ENCODE results near the gene PTPRN2. TPM values are rescaled to one million over a fixed set of nuclear protein-coding genes. Genes with fewer than 3 reads are reported as not detected.
"Not testable (repeated sequence)": the region's sequence is repeated elsewhere in the genome, so short reads cannot be mapped to it uniquely, and the experiment has no call there.

PTPRN2 gene
- polyA plus RNA-seq, 1 experiment: 0.31 TPM

DNA sequence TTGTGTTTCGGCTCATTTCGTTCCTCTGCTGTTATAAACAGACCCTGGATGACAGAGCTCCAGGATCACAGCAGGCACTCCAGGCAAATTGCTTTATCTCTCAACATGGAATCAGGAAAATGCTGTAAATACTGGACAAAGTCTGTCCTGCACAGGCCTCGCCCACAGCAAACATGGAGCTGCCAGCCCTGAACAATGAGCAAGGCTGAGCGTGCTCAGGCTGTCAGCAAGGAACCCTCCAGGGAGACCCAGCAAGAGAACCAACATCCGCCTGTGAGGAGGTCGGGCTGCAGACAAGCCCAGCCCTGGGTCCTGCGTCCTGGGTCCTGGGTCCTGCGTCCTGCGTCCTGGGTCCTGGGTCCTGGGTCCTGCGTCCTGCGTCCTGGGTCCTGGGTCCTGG is 180.8 kb downstream of the PTPRN2 start:
- H3K4me3 ChIP-seq (ENCODE audit: low read depth, low read length): no peak overlapping the region
- DNase-seq (ENCODE audit: low read depth): no peak
- POLR2A ChIA-PET: no interaction called here
- H3K36me3 ChIP-seq (ENCODE audit: control insufficient read depth, insufficient read depth, low read length): no peaks in the 10 kb centered on the region
- CTCF ChIA-PET: no interaction called here
- H3K27me3 ChIP-seq (ENCODE audit: control insufficient read depth, insufficient read depth, low read length): no peaks in the 10 kb centered on the region
- TF ChIP-seq, protein P1, sequence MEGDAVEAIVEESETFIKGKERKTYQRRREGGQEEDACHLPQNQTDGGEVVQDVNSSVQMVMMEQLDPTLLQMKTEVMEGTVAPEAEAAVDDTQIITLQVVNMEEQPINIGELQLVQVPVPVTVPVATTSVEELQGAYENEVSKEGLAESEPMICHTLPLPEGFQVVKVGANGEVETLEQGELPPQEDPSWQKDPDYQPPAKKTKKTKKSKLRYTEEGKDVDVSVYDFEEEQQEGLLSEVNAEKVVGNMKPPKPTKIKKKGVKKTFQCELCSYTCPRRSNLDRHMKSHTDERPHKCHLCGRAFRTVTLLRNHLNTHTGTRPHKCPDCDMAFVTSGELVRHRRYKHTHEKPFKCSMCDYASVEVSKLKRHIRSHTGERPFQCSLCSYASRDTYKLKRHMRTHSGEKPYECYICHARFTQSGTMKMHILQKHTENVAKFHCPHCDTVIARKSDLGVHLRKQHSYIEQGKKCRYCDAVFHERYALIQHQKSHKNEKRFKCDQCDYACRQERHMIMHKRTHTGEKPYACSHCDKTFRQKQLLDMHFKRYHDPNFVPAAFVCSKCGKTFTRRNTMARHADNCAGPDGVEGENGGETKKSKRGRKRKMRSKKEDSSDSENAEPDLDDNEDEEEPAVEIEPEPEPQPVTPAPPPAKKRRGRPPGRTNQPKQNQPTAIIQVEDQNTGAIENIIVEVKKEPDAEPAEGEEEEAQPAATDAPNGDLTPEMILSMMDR (IDR thresholded peaks at IDR 0.05; ENCODE audit: insufficient read depth, low read depth, low read length): no peak

DNA sequence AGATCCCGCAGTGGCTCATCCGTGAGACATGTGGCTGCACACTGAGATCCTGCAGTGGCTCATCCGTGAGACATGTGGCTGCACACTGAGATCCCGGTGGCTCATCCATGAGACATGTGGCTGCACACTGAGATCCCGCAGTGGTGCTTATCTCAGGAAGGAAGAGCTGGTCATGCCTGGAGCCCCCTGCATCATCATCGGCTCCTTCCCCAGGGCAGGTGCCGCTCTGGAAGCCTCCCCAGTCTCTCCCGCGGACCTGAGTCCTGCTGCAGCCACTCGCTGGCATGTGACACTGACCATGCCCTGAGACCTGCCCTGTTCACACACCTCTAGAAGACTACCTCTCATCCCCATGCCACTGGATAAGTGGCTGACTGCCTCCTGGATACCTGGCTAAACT is 181.3 kb downstream of the PTPRN2 start:
- CTCF ChIA-PET: no interaction called here
- Histone ChIP-seq H3K36me3 (ENCODE audit: control insufficient read depth, insufficient read depth, low read length) (no peaks in the 10 kb centered on the region), H3K4me3 (ENCODE audit: low read depth, low read length) (no peak overlapping the region), H3K27me3 (ENCODE audit: control insufficient read depth, insufficient read depth, low read length) (no peaks in the 10 kb centered on the region)
- DNase-seq (ENCODE audit: low read depth): no peak
- POLR2A ChIA-PET: no interaction called here
- TF ChIP-seq, protein P1 (IDR thresholded peaks at IDR 0.05; ENCODE audit: insufficient read depth, low read depth, low read length): no peak

DNA sequence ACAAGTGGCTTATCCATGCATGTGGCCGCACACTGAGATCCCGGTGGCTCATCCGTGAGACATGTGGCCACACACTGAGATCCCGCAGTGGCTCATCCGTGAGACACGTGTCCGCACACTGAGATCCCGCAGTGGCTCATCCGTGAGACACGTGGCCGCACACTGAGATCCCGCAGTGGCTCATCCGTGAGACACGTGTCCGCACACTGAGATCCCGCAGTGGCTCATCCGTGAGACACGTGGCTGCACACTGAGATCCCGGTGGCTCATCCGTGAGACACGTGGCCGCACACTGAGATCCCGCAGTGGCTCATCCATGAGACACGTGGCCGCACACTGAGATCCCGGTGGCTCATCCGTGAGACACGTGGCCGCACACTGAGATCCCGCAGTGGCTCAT is 181.9 kb downstream of the PTPRN2 start:
- DNase-seq (ENCODE audit: low read depth); H3K27me3 ChIP-seq (ENCODE audit: control insufficient read depth, insufficient read depth, low read length); POLR2A ChIA-PET; H3K4me3 ChIP-seq (ENCODE audit: low read depth, low read length); H3K36me3 ChIP-seq (ENCODE audit: control insufficient read depth, insufficient read depth, low read length); CTCF ChIA-PET: not testable (repeated sequence)

DNA sequence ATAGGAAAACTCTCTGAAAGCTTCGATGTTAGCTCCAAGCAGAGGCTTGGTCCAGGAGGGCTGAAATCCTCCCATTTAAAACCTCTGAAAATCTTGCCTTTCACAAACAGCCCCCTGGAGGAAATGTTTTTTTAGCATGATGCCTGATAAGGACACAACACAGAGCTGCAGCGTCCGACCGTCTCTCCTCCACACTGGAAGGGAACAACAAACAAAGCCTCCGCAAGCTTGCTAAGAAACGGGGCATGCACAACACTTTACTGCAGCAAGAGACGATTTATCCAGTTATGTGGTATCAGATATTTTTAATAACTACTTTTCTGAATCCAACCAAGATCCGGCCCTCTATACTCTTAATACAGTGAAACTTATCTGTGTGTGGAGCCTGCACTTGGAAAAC is 182.3 kb downstream of the PTPRN2 start:
- Histone ChIP-seq H3K4me3 (ENCODE audit: low read depth, low read length) (no peak overlapping the region), H3K27me3 (ENCODE audit: control insufficient read depth, insufficient read depth, low read length) (no peaks in the 10 kb centered on the region), H3K36me3 (ENCODE audit: control insufficient read depth, insufficient read depth, low read length) (no peaks in the 10 kb centered on the region)
- TF ChIP-seq, protein P1 (IDR thresholded peaks at IDR 0.05; ENCODE audit: insufficient read depth, low read depth, low read length): no peak
- POLR2A ChIA-PET: no interaction called here
- no peak for DNase-seq (ENCODE audit: low read depth)
- CTCF ChIA-PET: no interaction called here

DNA sequence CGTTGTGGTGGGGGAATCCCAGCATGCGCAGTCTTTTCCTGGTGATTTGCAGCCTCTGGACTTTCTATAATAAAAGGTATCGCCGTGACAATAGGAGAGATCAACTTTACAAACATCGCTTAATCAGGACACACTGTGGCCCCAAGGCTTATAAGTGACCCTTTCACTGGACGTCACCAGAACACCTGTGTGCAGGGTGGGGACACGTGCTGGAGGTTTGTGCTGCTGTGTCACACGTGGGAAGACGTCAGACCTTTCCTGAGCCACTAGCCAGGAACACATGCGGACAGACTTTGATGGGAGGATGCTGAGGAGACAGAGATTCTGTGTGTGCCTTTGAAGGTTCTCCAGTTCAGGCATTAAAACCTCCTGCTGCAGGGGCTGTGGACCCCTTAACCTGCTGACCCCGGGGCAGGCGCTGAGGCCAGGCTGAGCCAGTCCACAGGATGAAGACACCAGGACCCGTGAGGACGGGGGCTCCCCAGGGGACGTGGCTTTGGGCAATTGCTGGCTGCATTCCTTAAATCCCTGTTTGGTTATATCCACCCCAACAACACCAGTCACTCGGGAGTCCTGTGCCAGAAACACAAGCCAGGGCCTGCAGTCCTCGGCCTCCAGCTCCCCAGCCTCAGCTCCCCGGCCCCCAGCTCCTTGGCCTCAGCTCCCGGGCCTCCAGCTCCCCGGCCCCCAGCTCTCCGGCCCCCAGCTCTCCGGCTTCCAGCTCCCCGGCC is 183.4 kb downstream of the PTPRN2 start:
- H3K4me3 ChIP-seq (ENCODE audit: low read depth, low read length): no peak overlapping the region
- POLR2A ChIA-PET: no interaction called here
- no peak for DNase-seq (ENCODE audit: low read depth)
- H3K27me3 ChIP-seq (ENCODE audit: control insufficient read depth, insufficient read depth, low read length): no peaks in the 10 kb centered on the region
- H3K36me3 ChIP-seq (ENCODE audit: control insufficient read depth, insufficient read depth, low read length): no peaks in the 10 kb centered on the region
- CTCF ChIA-PET: interaction anchor here (0.6 kb wide), 1 partner anchor 399 kb away, joined by 3 read pairs; no protein-coding TSS in a partner anchor
- TF ChIP-seq, protein P1 (IDR thresholded peaks at IDR 0.05; ENCODE audit: insufficient read depth, low read depth, low read length): no peak

Measured in BJ (cell line).